Stimulated activated CD4-positive, alpha-beta T cell treated with anti-CD3 and anti-CD28 coated beads, Interleukin-4, amount 100 ng/mL, for 1 hour (primary cell): ENCODE measurements around the gene SFT2D3.
"Not testable (repeated sequence)": the region's sequence is repeated elsewhere in the genome, so short reads cannot be mapped to it uniquely, and the experiment has no call there.

Experiments
- DNase-seq: peaks from one replicate; pipeline ENCODE4 v3.0.0-alpha.2; 2020

The SFT2D3 gene

GRCh38 chr2:127712999-127713398 is 11.7 kb downstream of the SFT2D3 start:
- DNase-seq = no peak

GRCh38 chr2:127713562-127713961 is 12.3 kb downstream of the SFT2D3 start:
- DNase-seq = no peak

- no peak for DNase-seq
Observed at GRCh38 chr2:127715778-127716449, 14.6 kb downstream of the SFT2D3 start.

GRCh38 chr2:127718271-127718670 is 17.0 kb downstream of the SFT2D3 start:
- DNase-seq = no peak

- no peak for DNase-seq
Observed at GRCh38 chr2:127719301-127720218, 18.3 kb downstream of the SFT2D3 start.

GRCh38 chr2:127721311-127721977 is 20.1 kb downstream of the SFT2D3 start:
- no peak for DNase-seq

GRCh38 chr2:127721978-127722355 is 20.7 kb downstream of the SFT2D3 start:
- no peak for DNase-seq

GRCh38 chr2:127722807-127723206 is 21.5 kb downstream of the SFT2D3 start:
- DNase-seq = no peak

GRCh38 chr2:127726158-127726880 is 25.0 kb downstream of the SFT2D3 start:
- DNase-seq = no peak

GRCh38 chr2:127733113-127733815 is 32.0 kb downstream of the SFT2D3 start:
- no peak for DNase-seq

- DNase-seq = no peak
Observed at GRCh38 chr2:127733816-127734537, 32.7 kb downstream of the SFT2D3 start.

- no peak for DNase-seq
Observed at GRCh38 chr2:127735044-127735443, 33.7 kb downstream of the SFT2D3 start.

- DNase-seq = no peak
Observed at GRCh38 chr2:127735537-127736399, 34.5 kb downstream of the SFT2D3 start.

- no peak for DNase-seq
Observed at GRCh38 chr2:127737892-127738291, 36.6 kb downstream of the SFT2D3 start.

GRCh38 chr2:127739800-127740199 is 38.5 kb downstream of the SFT2D3 start:
- DNase-seq = no peak

- no peak for DNase-seq
Observed at GRCh38 chr2:127740665-127741288, 39.5 kb downstream of the SFT2D3 start.

- DNase-seq = no peak
Observed at GRCh38 chr2:127743477-127744026, 42.3 kb downstream of the SFT2D3 start.

- no peak for DNase-seq
Observed at GRCh38 chr2:127747621-127748020, 46.3 kb downstream of the SFT2D3 start.

- DNase-seq = not testable (repeated sequence)
Observed at GRCh38 chr2:127749537-127749936, 48.2 kb downstream of the SFT2D3 start.

GRCh38 chr2:127753374-127753773 is 52.1 kb downstream of the SFT2D3 start:
- DNase-seq = no peak
